Measurements from ENCODE around the gene COA8.

GRCh38 chr14:103520269-103520656, 42.5 kb upstream of the COA8 start:
- no peak for TF ChIP-seq CTCF (conservative IDR thresholded peaks at IDR 0.05 in 1 of 2, IDR thresholded peaks at IDR 0.05 in 1 of 2; ENCODE audit: extremely low read depth in 1 of 2, insufficient read depth in 1 of 2, low read depth in 1 of 2, low read length in 2 of 2)
- no peak for TF ChIP-seq EZH2 (IDR thresholded peaks at IDR 0.05; ENCODE audit: borderline replicate concordance, low read length)
